HL-60 (cell line): ENCODE measurements around the gene TTC16.

Experiments
- GABPA ChIP-seq: IDR thresholded peaks from 2 replicates; pipeline ENCODE4 v1.6.1; 2012; ENCODE audit warnings: low read depth
- POLR2AphosphoS5 ChIP-seq: IDR thresholded peaks from 2 replicates; pipeline ENCODE4 v1.6.1; 2012; ENCODE audit warnings: low read depth
- REST ChIP-seq: IDR thresholded peaks from 2 replicates; pipeline ENCODE4 v1.6.1; 2012; ENCODE audit warnings: low read depth; ENCODE audit not compliant: insufficient replicate concordance
- TF ChIP-seq, protein P1 (sequence below): IDR thresholded peaks from one replicate; pipeline ENCODE4 v1.5.1; 2011; ENCODE audit warnings: low read length, control low read depth, inconsistent platforms; ENCODE audit not compliant: insufficient read depth

DNA sequence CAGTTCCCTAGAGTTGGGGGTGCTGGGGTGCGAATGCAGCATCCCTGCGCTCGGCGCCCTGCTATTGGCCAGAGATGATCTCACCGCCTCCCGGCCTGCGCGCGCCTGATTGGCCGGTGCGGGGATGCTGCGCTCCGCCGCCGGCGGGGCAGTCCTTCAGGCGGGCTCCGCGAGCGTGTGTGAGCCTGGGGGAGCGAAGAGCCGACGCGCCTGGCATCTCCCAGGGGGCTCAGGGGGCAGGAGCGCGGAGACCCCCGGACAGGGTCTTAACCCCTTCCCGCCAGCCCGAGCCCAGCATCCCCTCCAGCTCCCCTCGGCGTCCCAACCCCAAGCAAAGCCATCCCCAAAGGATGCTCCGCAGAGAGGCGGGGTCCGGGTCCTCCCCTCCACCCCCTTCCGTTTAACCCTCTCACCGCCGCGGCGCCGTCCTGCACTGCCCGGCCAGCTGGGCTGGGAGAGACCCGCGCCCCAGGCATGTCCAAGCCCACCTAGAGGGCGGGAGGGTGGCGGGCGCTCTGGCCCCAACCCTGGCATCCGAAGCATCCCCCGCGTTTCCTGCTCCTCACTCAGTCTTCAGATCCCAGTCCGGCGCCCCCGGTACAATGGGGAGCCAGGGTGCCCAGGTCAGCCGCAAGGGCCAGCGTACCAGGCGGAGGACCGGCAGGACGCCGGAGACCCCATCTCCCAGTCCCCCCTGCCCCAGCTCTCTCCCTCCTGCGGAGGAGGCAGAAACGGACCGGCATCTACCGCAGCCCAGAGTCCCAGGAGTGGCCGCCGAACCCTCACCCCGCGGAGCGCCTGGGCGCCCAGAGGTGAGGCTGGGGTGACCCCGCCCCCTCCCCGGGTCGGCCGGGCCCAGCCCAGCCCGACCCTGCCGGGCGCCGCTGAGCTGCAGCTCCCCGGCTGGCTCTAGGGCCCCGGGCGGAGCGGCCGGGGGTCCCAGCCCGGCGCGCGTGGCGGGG, 38.5 kb downstream of the TTC16 start:
- TF ChIP-seq, protein P1, sequence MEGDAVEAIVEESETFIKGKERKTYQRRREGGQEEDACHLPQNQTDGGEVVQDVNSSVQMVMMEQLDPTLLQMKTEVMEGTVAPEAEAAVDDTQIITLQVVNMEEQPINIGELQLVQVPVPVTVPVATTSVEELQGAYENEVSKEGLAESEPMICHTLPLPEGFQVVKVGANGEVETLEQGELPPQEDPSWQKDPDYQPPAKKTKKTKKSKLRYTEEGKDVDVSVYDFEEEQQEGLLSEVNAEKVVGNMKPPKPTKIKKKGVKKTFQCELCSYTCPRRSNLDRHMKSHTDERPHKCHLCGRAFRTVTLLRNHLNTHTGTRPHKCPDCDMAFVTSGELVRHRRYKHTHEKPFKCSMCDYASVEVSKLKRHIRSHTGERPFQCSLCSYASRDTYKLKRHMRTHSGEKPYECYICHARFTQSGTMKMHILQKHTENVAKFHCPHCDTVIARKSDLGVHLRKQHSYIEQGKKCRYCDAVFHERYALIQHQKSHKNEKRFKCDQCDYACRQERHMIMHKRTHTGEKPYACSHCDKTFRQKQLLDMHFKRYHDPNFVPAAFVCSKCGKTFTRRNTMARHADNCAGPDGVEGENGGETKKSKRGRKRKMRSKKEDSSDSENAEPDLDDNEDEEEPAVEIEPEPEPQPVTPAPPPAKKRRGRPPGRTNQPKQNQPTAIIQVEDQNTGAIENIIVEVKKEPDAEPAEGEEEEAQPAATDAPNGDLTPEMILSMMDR = no peak
- no peak for TF ChIP-seq REST
- TF ChIP-seq POLR2AphosphoS5 = no peak
- TF ChIP-seq GABPA = no peak
